Thyroid gland (tissue), 4 donors: Measurements from ENCODE around the gene SLX9. TPM values are rescaled to one million over a fixed set of nuclear protein-coding genes. Genes with fewer than 3 reads are reported as not detected.

ENCODE experiments used
- DNase-seq, 2 donors: peaks; one replicate each; pipeline ENCODE4 v3.0.0-alpha.2; 2019
- H3K27ac ChIP-seq, 3 donors: fragments of 200-600 bp; sonication (generic); 1 replicate in 2 of 3; 2 replicates in 1 of 3; pipeline ENCODE4 v1.5.1; 2016 to 2019; ENCODE audit warnings: mild to moderate bottlenecking in 1 of 3, moderate library complexity in 1 of 3
- H3K27me3 ChIP-seq: fragments of 200-600 bp; sonication (generic); one replicate; pipeline ENCODE4 v1.5.1; 2019
- H3K36me3 ChIP-seq, 2 donors: fragments of 200-600 bp; sonication (generic); one replicate each; pipeline ENCODE4 v1.5.1; 2016 to 2019
- H3K4me1 ChIP-seq, 2 donors: fragments of 200-600 bp; sonication (generic); one replicate each; pipeline ENCODE4 v1.5.1; 2017 to 2019
- H3K4me3 ChIP-seq, 3 donors: fragments of 200-600 bp; sonication (generic); replicated peaks in 1 of 3; 1 replicate in 2 of 3; 2 replicates in 1 of 3; pipeline ENCODE4 v1.5.1; 2016; ENCODE audit warnings: mild to moderate bottlenecking in 1 of 3
- H3K9me3 ChIP-seq: fragments of 200-600 bp; sonication (generic); one replicate; pipeline ENCODE4 v1.5.1; 2017
- POLR2A ChIP-seq, 2 donors: fragments of 450-650 bp; IDR thresholded peaks; one replicate each; pipeline ENCODE4 v1.6.1; 2017; ENCODE audit warnings: antibody characterized with exemption in 2 of 2, mild to moderate bottlenecking in 2 of 2, moderate library complexity in 1 of 2
- WGBS, 2 donors: methylation state at CpG; one replicate each; pipeline ENCODE4 v1.1.5; 2017; 5-methylcytosine and 5-hydroxymethylcytosine counted together
- intact Hi-C: fragments of 100-400 bp; cut with DNase I; formaldehyde crosslinking; loops from one replicate; pipeline ENCODE4 v1.15.1; 2023
- total RNA-seq, 4 donors: library from RNA; depleted of rRNA; stranded (reverse); fragments of >200 nt; gene quantifications; one replicate each; pipeline ENCODE4 v1.2.3, GENCODE V29; 2016
- TF ChIP-seq, protein P1 (sequence below), 6 experiments: fragments of 200-600 bp in 3 of 6; fragments of 450-650 bp in 3 of 6; sonication (generic) in 3 of 6; IDR thresholded peaks; one replicate each; pipeline ENCODE4 v1.5.1; 2016 to 2019; ENCODE audit warnings: antibody characterized with exemption in 6 of 6, mild to moderate bottlenecking in 2 of 6, inconsistent platforms in 1 of 6, moderate library complexity in 1 of 6

Gene SLX9
- total RNA-seq, 4 donors from 2014 or later, result 4.8 to 19.1 (median 11.2) TPM

DNA sequence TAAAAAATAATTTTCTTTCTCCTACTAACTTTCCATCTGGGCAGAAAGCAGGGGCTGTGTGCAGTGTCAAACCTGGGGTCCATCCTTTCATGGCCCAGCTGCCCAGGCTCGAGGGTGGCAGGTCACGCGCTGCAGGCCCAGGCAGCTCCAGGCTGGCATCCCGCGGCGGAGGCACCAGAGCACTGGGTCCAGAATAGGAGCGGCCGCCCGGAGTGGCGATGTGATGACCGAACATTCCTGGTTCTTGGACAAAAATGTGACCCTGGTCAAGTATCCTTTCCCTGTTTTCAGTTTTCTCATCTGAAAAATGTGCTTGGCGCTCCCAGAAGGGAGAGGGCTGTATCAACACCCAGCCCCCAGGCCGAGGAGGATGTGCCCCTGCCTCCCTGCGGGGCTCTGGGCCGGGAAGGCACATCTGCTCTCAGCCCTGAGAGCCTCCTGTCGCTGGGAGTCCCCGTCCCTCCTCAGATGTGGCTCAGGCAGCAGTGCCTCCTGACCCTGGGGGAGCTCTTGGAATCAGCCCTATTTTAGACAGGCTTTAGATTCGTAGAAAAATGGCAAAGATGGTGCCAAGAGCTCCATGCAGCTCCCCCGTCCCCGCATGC lies 29.3 kb downstream of the SLX9 start:
- peaks cover 4 to 26% of the 10 kb centered on the region in 2 donors for H3K4me1 ChIP-seq
- H3K36me3 ChIP-seq, result no peaks in the 10 kb centered on the region
- H3K27ac ChIP-seq, result no peak overlapping the region
- TF ChIP-seq POLR2A (IDR thresholded peaks at IDR 0.05), result no peak
- TF ChIP-seq, protein P1, sequence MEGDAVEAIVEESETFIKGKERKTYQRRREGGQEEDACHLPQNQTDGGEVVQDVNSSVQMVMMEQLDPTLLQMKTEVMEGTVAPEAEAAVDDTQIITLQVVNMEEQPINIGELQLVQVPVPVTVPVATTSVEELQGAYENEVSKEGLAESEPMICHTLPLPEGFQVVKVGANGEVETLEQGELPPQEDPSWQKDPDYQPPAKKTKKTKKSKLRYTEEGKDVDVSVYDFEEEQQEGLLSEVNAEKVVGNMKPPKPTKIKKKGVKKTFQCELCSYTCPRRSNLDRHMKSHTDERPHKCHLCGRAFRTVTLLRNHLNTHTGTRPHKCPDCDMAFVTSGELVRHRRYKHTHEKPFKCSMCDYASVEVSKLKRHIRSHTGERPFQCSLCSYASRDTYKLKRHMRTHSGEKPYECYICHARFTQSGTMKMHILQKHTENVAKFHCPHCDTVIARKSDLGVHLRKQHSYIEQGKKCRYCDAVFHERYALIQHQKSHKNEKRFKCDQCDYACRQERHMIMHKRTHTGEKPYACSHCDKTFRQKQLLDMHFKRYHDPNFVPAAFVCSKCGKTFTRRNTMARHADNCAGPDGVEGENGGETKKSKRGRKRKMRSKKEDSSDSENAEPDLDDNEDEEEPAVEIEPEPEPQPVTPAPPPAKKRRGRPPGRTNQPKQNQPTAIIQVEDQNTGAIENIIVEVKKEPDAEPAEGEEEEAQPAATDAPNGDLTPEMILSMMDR (IDR thresholded peaks at IDR 0.05), result no peak
- WGBS, 2 donors, result 90 to 91% methylated on average over 13 to 20 of the region's 20 CpGs
- DNase-seq, result no peak
- no peaks in the 10 kb centered on the region for H3K27me3 ChIP-seq
- H3K9me3 ChIP-seq, result no peaks in the 10 kb centered on the region
- intact Hi-C loops, result no loop called here
- H3K4me3 ChIP-seq, result no peak overlapping the region

GRCh38 chr21:44969931-44970755 lies 30.3 kb downstream of the SLX9 start:
- Histone ChIP-seq H3K4me1 (peaks cover 4 to 26% of the 10 kb centered on the region in 2 donors), H3K4me3 (no peak overlapping the region), H3K27ac (no peak overlapping the region), H3K36me3 (no peaks in the 10 kb centered on the region), H3K27me3 (no peaks in the 10 kb centered on the region), H3K9me3 (no peaks in the 10 kb centered on the region)
- intact Hi-C loops, result no loop called here
- WGBS, 2 donors, result 76 to 86% methylated on average over 16 to 18 of the region's 24 CpGs
- no peak for DNase-seq
- TF ChIP-seq, protein P1 (IDR thresholded peaks at IDR 0.05), result no peak
- no peak for TF ChIP-seq POLR2A (IDR thresholded peaks at IDR 0.05)

- no peak for TF ChIP-seq POLR2A (IDR thresholded peaks at IDR 0.05)
- TF ChIP-seq, protein P1 (IDR thresholded peaks at IDR 0.05), result no peak
- Histone ChIP-seq H3K27ac (no peak overlapping the region), H3K9me3 (no peaks in the 10 kb centered on the region), H3K36me3 (no peaks in the 10 kb centered on the region), H3K4me1 (peaks cover 4 to 19% of the 10 kb centered on the region in 2 donors), H3K27me3 (no peaks in the 10 kb centered on the region), H3K4me3 (no peak overlapping the region)
- DNase-seq, result no peak
- WGBS, 2 donors, result 79 to 85% methylated on average over 17 to 19 of the region's 36 CpGs
- intact Hi-C loops, result no loop called here
These were observed 31.2 kb downstream of the SLX9 start for GRCh38 chr21:44970766-44971671.

- Histone ChIP-seq H3K36me3 (peaks cover 0 to under 1% of the 10 kb centered on the region in 2 donors), H3K9me3 (no peaks in the 10 kb centered on the region), H3K27me3 (no peaks in the 10 kb centered on the region), H3K4me1 (peaks cover 0 to 13% of the 10 kb centered on the region in 2 donors), H3K27ac (no peak overlapping the region), H3K4me3 (no peak overlapping the region)
- 87 to 88% methylated on average over 8 to 9 of the region's 10 CpGs for WGBS, 2 donors
- DNase-seq, result no peak
- no peak for TF ChIP-seq POLR2A (IDR thresholded peaks at IDR 0.05)
- TF ChIP-seq, protein P1 (IDR thresholded peaks at IDR 0.05), result no peak
- intact Hi-C loops, result no loop called here
These were observed 31.8 kb downstream of the SLX9 start for GRCh38 chr21:44971672-44971995.
